GM12892 (cell line): ENCODE data around the gene NSF.

Experiments used
- POLR2A ChIP-seq: IDR thresholded peaks from 2 replicates; pipeline ENCODE4 v1.6.1; 2011; ENCODE audit warnings: low read depth, low read length, control low read depth
- POLR2AphosphoS5 ChIP-seq: IDR thresholded peaks from 2 replicates; pipeline ENCODE4 v1.6.1; 2011; ENCODE audit warnings: low read depth, low read length, control low read depth
- TAF1 ChIP-seq: IDR thresholded peaks from 2 replicates; pipeline ENCODE4 v1.6.1; 2011; ENCODE audit warnings: low read depth, mild to moderate bottlenecking, control low read depth, low read length, borderline replicate concordance

GRCh38 chr17:46739982-46740381 is 149.5 kb downstream of the NSF start:
- TF ChIP-seq POLR2A: no peak
- TF ChIP-seq POLR2AphosphoS5: no peak
- no peak for TF ChIP-seq TAF1
